Measurements from ENCODE around the gene BCL7A. TPM values are rescaled to one million over a fixed set of nuclear protein-coding genes. Genes with fewer than 3 reads are reported as not detected.

The BCL7A gene
- polyA plus RNA-seq, 1 of the 3 experiments (the other 2 are of a cell fraction) = 34.0 TPM

DNA sequence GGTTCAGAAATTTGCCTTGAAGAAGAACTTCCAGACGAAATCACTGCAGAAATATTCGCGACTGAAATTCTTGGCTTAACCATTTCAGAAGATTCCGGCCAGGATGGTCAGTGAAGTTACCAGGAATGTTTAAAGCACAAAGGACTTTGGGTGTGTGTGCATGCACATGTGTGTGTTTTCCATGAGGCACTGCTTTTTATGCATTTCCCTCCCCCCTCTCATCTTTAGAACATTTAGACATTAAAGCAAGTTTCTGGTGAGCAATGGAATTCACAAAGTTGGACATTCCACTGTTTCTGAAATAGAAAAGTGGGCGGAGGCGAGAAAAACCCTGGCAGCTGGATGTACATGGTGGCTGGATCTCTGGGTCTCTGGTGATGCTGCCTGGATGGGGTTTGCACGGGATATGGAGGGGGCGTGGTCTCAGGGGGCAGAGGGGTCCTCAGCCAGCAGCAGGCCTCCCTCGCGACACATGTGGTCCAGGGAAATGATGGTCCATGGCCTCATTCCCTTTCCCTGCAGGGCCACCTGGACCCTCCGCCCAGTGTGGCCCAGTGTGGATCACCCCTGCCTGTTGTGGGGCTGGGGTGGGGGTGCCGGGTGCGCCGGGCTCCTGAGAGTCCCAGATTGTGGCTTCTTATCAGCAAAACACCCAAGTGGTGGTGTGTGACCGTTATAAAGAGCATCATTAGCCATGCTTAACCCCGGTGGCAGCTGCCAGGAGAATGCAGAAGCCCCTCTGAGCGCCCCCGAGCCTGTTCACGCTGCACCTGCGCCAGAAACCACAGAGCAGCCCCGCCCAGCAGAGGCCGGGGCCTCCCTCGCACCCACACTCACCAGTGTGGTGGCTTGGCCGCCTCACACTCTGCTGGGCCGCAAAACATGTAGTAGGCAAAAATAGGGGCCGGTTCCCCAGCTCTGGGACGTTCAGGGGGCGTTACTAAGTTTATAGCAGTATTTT lies 17.8 kb upstream of the BCL7A start:
- Histone ChIP-seq H3K9ac (no peak overlapping the region), H3K4me3 (ENCODE audit: low read depth in 2 of 2, low read length in 1 of 2) (no peak overlapping the region), H3F3A (replicated peaks; ENCODE audit: insufficient read depth) (no peaks in the 10 kb centered on the region), H3K79me2 (ENCODE audit: insufficient read depth) (no peaks in the 10 kb centered on the region), H3K4me1 (ENCODE audit: control insufficient read depth in 1 of 2, insufficient read depth in 2 of 2, low read depth in 1 of 2, low read length in 1 of 2) (no peaks in the 10 kb centered on the region), H3K9me2 (no peaks in the 10 kb centered on the region), H3K27me3 (ENCODE audit: insufficient read depth) (no peaks in the 10 kb centered on the region), H4K20me1 (ENCODE audit: insufficient read depth) (no peaks in the 10 kb centered on the region), H2AFZ (ENCODE audit: low read depth) (no peak overlapping the region), H3K4me2 (no peak overlapping the region), H3K27ac (ENCODE audit: low read depth in 2 of 2, low read length in 1 of 2) (no peak overlapping the region), H3K9me3 (peaks cover 8% of the 10 kb centered on the region), H3K36me3 (replicated peaks in 1 of 2; ENCODE audit: control insufficient read depth in 1 of 2, insufficient read depth in 2 of 2, low read length in 1 of 2) (peaks cover 0 to 3% of the 10 kb centered on the region in 2 experiments)
- TF ChIP-seq MXI1 (IDR thresholded peaks at IDR 0.05; ENCODE audit: low read depth, low read length) = no peak
- TF ChIP-seq, protein P1, sequence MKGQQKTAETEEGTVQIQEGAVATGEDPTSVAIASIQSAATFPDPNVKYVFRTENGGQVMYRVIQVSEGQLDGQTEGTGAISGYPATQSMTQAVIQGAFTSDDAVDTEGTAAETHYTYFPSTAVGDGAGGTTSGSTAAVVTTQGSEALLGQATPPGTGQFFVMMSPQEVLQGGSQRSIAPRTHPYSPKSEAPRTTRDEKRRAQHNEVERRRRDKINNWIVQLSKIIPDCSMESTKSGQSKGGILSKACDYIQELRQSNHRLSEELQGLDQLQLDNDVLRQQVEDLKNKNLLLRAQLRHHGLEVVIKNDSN (IDR thresholded peaks at IDR 0.05; ENCODE audit: borderline replicate concordance, low read depth) = no peak
- TF ChIP-seq, protein P2, sequence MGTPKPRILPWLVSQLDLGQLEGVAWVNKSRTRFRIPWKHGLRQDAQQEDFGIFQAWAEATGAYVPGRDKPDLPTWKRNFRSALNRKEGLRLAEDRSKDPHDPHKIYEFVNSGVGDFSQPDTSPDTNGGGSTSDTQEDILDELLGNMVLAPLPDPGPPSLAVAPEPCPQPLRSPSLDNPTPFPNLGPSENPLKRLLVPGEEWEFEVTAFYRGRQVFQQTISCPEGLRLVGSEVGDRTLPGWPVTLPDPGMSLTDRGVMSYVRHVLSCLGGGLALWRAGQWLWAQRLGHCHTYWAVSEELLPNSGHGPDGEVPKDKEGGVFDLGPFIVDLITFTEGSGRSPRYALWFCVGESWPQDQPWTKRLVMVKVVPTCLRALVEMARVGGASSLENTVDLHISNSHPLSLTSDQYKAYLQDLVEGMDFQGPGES (IDR thresholded peaks at IDR 0.05; ENCODE audit: low read depth, low read length) = no peak
- TF ChIP-seq FOXM1 (IDR thresholded peaks at IDR 0.05; ENCODE audit: low read depth) = no peak
- no peak for TF ChIP-seq YY1 (IDR thresholded peaks at IDR 0.05; ENCODE audit: low read depth)
- TF ChIP-seq, protein P3, sequence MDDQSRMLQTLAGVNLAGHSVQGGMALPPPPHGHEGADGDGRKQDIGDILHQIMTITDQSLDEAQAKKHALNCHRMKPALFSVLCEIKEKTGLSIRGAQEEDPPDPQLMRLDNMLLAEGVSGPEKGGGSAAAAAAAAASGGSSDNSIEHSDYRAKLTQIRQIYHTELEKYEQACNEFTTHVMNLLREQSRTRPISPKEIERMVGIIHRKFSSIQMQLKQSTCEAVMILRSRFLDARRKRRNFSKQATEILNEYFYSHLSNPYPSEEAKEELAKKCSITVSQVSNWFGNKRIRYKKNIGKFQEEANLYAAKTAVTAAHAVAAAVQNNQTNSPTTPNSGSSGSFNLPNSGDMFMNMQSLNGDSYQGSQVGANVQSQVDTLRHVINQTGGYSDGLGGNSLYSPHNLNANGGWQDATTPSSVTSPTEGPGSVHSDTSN (IDR thresholded peaks at IDR 0.05) = no peak
- no peak for TF ChIP-seq JUND (IDR thresholded peaks at IDR 0.05)
- TF ChIP-seq, protein P4, sequence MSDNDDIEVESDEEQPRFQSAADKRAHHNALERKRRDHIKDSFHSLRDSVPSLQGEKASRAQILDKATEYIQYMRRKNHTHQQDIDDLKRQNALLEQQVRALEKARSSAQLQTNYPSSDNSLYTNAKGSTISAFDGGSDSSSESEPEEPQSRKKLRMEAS (IDR thresholded peaks at IDR 0.05; ENCODE audit: low read depth) = no peak
- no peak for TF ChIP-seq RFX5 (IDR thresholded peaks at IDR 0.05; ENCODE audit: low read length)
- TF ChIP-seq EP300 (IDR thresholded peaks at IDR 0.05; ENCODE audit: borderline replicate concordance in 1 of 2, low read depth in 1 of 2, low read length in 1 of 2) = no peak
- no peak for TF ChIP-seq ELF1 (IDR thresholded peaks at IDR 0.05)
- DNase-seq = no peak
- ChIA-PET POLR2A (no interaction called here), CTCF (interaction anchor here (1.3 kb wide), 1 partner anchor 209 kb away, joined by 4 read pairs; no protein-coding TSS in a partner anchor)
- 88% methylated on average over 28 of the region's 28 CpGs for WGBS (ENCODE audit: low lambda C conversion rate)

DNA sequence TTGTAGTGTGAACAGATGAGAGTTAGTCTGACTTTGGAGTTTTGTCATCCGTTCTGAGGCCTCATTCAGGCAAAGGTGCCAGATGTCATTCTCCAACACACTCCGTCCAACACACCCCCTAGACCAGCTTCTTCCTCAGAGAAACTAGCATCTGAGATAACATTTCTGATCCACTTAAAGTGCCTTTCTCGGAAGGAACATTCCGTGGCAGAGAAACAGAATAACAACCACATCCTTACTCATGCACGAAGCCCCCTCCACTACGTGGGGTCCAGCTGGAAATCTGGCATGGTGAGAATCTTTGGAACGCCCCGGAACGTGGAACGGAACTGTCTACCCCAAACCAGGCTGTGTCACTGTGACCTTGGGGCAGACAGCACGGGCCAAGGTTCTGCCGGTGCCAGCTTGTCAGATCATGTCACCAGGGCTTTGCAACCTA lies 17.0 kb upstream of the BCL7A start:
- Histone ChIP-seq H3F3A (replicated peaks; ENCODE audit: insufficient read depth) (no peaks in the 10 kb centered on the region), H3K9me2 (no peaks in the 10 kb centered on the region), H3K9me3 (peaks cover 1% of the 10 kb centered on the region; the same call in 1 of the 2 replicates), H3K27ac (ENCODE audit: low read depth in 2 of 2, low read length in 1 of 2) (no peak overlapping the region), H3K27me3 (ENCODE audit: insufficient read depth) (no peaks in the 10 kb centered on the region), H3K4me3 (ENCODE audit: low read depth in 2 of 2, low read length in 1 of 2) (no peak overlapping the region), H3K4me2 (no peak overlapping the region), H3K36me3 (replicated peaks in 1 of 2; ENCODE audit: control insufficient read depth in 1 of 2, insufficient read depth in 2 of 2, low read length in 1 of 2) (peaks cover 0 to 3% of the 10 kb centered on the region in 2 experiments), H4K20me1 (ENCODE audit: insufficient read depth) (no peaks in the 10 kb centered on the region), H3K4me1 (ENCODE audit: control insufficient read depth in 1 of 2, insufficient read depth in 2 of 2, low read depth in 1 of 2, low read length in 1 of 2) (no peaks in the 10 kb centered on the region), H3K9ac (no peak overlapping the region), H3K79me2 (ENCODE audit: insufficient read depth) (no peaks in the 10 kb centered on the region), H2AFZ (ENCODE audit: low read depth) (no peak overlapping the region)
- DNase-seq = no peak
- WGBS (ENCODE audit: low lambda C conversion rate) = 91% methylated on average over 12 of the region's 12 CpGs
- ChIA-PET POLR2A (no interaction called here), CTCF (interaction anchor here (1.3 kb wide), 1 partner anchor 210 kb away, joined by 4 read pairs; no protein-coding TSS in a partner anchor)
- TF ChIP-seq JUND (IDR thresholded peaks at IDR 0.05) (no peak), MXI1 (IDR thresholded peaks at IDR 0.05; ENCODE audit: low read depth, low read length) (no peak), EZH2phosphoT487 (IDR thresholded peaks at IDR 0.05; ENCODE audit: borderline replicate concordance, low read depth) (no peak), FOSL2 (IDR thresholded peaks at IDR 0.05; ENCODE audit: borderline replicate concordance, low read depth) (no peak), TCF12 (IDR thresholded peaks at IDR 0.05) (no peak), RFX5 (IDR thresholded peaks at IDR 0.05; ENCODE audit: low read length) (no peak), GATA2 (CRISPR knock-in tag; IDR thresholded peaks at IDR 0.05) (no peak), FOXJ3 (CRISPR knock-in tag; IDR thresholded peaks at IDR 0.05) (no peak), FOXM1 (IDR thresholded peaks at IDR 0.05; ENCODE audit: low read depth) (no peak), RAD21 (IDR thresholded peaks at IDR 0.05; ENCODE audit: low read length) (no peak), MEF2A (IDR thresholded peaks at IDR 0.05; ENCODE audit: borderline replicate concordance, low read depth) (no peak)
- TF ChIP-seq, protein P2 (IDR thresholded peaks at IDR 0.05; ENCODE audit: low read depth, low read length) = no peak
